GM21717 (cell line): ENCODE measurements around the gene CLDN20.
"Not testable (repeated sequence)": the region's sequence is repeated elsewhere in the genome, so short reads cannot be mapped to it uniquely, and the experiment has no call there.

ENCODE experiments used
- ATAC-seq: cut with Tn5 transposase; IDR thresholded peaks from one replicate; pipeline ENCODE4 v1.9.1; 2021; ENCODE audit warnings: mild to moderate bottlenecking, moderate library complexity; ENCODE audit not compliant: unreplicated experiment

The CLDN20 gene, protein sequence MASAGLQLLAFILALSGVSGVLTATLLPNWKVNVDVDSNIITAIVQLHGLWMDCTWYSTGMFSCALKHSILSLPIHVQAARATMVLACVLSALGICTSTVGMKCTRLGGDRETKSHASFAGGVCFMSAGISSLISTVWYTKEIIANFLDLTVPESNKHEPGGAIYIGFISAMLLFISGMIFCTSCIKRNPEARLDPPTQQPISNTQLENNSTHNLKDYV

DNA sequence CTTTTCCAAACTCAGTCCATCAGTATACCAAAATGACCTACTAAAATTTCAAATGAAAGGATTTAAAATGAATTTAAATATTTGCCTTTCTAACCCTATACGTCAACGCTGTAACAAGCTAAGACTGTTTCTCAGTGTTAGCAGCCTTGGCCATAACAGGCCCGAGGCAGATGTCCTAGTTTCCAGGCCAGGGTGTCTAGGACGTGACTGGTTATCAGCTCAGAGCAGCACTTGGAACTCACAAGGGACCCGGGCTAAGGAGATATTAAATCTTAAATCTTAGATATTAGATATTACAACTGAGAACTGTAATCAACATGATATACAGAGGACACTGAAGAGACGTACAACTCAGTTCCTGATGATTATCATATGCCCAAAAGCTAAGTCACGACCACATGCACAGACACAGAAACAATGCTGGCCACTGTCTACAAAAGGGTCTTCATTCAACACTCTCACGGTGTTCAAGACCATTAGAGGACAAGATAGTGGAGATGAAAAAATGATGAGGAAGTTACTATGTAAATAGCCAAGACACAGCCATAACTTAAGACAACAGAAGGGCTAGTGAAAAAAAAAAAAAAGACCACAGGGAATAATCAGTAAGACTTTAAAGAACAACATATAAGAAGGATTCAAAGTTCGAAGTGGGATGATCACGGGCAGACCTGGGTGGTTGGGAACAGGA is at the start of gene CLDN20:
Gene CLDN20, plus strand, starts transcription at position 641 of the 691 bp plus-strand sequence. CDS start 11,707 bp downstream, outside the sequence.
- no peak for ATAC-seq

- no peak for ATAC-seq
Measured at GRCh38 chr6:155215906-155216305, 47.9 kb upstream of the CLDN20 start.

GRCh38 chr6:155216312-155217046 is 47.3 kb upstream of the CLDN20 start:
- no peak for ATAC-seq

- ATAC-seq: not testable (repeated sequence)
Measured at GRCh38 chr6:155218711-155219110, 45.1 kb upstream of the CLDN20 start.

DNA sequence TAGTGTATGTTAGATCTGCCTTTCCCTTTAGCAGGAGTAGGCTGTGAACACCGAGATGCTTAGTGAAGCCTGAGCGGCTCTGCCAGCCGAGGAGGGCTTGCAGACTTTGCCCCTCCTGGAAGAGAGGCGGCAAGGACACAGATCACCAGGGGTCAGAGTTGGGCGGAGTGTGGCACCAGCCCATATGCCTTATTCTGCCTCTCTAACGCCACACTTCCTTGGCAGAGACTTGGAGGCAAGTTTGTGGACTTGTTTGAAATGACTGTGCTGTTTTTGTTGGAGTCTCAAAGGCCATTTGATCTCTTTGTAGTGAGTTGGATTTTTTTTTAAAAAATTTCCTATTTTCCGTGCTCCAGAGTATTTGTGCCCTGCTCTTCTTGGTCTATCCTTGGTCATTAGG is 44.5 kb upstream of the CLDN20 start:
- ATAC-seq: no peak

GRCh38 chr6:155219858-155220301 is 43.9 kb upstream of the CLDN20 start:
- ATAC-seq: no peak

- ATAC-seq: no peak
Measured at GRCh38 chr6:155221086-155221485, 42.7 kb upstream of the CLDN20 start.

DNA sequence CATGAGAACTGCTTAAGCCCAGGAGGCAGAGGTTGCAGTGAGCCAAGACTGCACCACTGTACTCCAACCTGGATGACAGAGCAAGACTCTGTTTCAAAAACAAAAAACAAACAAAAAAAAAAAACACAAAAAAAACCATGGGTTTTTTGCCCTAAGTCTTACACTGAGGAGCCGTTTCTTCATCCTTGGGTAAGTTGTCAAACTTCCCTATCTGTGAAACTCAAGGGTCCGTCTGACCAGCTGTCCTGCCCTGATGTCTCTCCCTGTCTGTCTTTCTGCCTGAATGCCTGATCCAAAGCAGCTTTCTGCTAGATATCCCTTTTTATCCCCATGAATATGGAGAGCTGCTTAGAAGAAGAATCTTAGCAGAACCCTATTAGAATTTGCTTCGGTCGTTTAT is 41.3 kb upstream of the CLDN20 start:
- ATAC-seq: no peak

GRCh38 chr6:155223646-155224451 is 40.0 kb upstream of the CLDN20 start:
- peak; percentile 99 for ATAC-seq

DNA sequence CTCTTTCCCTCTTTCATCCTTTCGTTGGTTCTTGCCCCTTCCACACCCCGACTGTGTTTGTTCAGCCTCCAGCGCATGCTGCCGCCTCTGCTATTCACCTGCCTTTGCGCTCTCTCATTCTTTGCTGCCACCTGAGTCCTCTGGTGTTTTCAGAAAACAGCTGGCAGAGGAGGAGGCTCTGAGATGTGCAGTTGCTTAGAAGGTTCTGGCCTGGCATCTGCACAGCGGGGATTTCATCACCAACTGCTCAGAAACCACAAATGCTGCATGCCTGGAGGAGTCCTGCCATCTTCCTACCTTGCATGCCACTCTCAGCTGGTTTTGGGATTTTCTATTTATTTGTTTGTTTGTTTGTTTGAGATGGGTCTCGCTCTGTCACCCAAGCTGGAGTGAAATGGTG is 39.2 kb upstream of the CLDN20 start:
- no peak for ATAC-seq

DNA sequence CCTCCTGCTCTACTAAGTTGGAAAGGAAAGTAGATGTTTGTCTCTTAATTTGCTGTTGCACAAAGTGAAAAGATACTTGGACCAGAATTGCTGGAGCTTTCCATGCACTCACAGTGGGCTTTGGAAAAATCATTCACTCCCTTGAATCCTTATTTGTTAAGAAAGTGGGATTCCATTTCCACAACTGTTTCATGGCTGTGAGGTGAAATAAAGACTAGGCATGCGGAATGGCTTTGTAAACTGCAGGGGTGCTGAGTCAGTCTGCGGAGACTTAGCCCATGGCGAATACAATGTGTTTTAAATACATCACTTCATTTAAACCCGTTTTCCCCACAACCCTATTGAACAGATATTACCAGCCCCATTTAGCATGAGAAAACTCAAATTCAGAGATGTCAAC is 36.8 kb upstream of the CLDN20 start:
- ATAC-seq: no peak

DNA sequence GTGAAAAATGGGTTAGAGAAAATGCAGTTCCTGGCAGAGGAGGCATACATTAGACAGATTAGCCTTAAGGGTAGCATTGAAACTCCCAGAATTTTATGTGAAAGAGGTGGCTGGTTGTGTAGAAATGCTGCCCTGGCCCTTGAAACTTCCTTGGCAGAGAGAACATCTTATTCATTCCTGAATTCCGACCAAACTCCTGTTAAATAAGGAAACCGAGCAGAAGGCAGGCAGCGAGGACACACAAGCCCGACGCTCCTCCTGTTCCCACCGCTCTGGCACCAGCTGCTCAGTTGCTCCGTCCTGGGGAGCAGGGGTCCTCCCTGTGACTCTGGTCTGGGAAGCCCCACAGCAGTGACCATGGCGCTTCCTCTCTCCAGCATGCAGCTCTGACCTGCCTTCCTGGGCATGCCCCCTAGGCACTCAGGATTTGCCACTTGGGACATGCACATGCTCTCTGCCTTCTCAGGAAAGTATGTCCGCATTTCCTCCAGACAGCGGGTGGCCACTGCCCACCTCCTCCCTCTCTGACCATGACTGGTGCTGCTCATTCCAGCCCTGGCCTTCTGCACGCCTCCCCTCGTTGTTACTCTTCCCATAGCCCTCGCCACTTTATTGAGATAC is 35.2 kb upstream of the CLDN20 start:
- no peak for ATAC-seq

- ATAC-seq: not testable (repeated sequence)
Measured at GRCh38 chr6:155230975-155231374, 32.8 kb upstream of the CLDN20 start.

DNA sequence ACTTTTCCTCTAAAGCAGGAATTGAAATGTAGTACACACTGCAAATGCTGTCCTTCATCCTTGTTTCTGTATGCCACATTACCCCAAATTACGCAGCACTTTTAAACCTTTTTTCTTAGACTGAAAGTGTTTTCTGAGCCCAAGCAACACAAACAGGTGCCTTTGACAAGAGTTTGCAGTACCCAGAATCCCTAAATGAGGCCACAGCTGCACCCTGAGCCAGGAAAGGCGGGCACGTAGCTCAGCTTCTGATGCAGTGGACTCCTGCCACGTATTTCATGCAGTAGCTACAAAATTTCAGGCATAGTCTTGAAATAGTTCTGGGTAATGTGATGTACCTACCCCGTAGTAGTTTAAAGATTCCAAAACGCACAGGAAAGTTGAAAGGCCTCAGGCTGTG is 31.0 kb upstream of the CLDN20 start:
- ATAC-seq: no peak

DNA sequence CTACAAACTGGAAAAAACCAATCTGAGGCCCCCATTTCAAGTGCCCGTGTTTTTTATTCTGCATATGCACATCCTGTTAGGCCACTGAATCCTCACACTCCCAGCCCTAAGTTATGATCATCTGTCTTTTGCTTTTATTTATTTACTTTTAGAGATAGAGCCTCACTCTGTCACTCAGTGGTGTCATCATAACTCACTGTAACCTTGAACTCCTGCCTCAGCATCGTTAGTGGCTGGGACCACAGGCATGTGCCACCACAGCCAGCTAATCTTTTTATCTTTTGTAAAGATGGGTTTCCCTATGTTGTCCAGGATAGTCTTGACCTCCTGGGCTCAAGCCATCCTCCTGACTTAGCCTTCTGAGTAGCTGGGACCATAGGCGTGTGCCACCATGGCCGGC is 29.6 kb upstream of the CLDN20 start:
- ATAC-seq: no peak

GRCh38 chr6:155234687-155235086 is 29.1 kb upstream of the CLDN20 start:
- ATAC-seq: no peak

DNA sequence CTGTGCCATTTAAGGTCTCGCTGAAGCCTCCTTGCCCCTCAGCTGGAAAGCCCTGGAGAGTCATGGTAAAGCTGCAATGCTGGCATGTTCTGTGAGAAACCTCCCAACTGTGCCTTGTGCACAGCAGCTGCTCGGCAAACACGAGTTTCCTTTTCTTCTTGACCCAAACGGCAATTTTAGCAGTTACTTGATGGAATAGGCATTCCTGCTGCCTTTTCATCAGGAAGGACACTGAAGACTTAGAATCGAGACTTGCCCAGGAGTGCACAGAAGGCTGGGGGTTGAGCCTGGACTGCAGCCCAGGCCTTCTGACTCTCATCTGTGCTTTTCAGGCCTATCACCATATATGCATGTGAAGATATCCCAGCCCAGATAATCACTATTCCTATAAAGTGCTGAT is 28.7 kb upstream of the CLDN20 start:
- no peak for ATAC-seq

- no peak for ATAC-seq
Measured at GRCh38 chr6:155237613-155238012, 26.2 kb upstream of the CLDN20 start.

DNA sequence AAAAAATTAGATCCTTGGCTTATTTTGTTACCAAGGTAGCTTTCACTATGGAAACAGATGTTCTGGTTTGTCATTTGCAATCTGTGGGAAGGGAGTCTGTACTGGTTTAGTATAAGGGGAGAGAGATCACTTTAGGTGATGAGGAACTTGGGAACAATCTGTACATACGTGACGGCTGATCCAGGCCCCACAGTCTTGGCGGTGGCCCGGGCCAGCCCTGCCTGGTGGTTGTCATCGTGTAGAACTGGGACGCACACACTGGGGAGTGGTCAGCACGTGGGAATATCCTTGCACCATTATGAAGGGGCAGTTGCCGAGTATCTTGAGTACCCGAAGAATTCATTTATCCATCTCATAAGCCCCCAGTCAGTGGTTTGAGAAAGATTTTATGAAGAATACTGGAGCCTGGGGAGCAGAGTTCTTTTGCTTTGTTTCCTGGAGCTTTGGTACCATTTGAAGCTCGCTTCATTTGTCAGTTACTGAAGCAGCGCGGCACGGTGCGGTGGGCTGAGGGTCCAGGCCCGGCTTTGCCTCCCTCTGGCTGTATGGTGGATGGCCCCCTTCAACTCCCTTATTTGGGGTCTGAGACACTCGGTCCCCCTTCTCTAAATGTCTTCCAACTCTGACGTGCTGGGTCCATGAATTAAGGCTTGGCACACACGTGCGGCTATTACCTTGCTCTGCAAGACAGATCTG is 22.8 kb upstream of the CLDN20 start:
- no peak for ATAC-seq

- no peak for ATAC-seq
Measured at GRCh38 chr6:155241966-155242365, 21.8 kb upstream of the CLDN20 start.
